Measurements from ENCODE around the gene FOXRED2.

DNA sequence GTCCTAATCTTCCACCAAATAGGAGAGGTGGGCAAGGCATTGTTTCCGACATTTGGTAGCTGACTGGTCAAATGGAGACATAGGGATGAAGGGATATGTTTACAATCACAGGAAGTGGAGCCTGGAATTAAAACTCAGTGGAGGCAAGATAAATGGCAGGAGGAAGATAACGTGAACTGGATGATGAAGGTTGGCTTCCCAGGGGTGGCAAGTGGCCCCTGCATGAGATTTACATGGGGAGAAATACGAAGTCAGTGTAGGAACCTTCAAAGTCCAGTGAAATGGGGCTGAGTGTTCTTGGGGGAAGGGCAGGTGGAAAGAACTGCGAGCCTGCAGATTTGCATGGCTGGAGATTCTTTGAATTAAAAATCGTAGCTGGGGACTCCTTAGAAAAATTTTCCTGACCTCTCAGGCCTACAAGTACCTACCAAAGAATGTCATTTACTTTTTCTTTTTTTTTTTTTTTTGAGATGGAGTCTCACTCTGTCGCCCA is 724 bp upstream of the FOXRED2 start:
- TF ChIP-seq, protein P1, sequence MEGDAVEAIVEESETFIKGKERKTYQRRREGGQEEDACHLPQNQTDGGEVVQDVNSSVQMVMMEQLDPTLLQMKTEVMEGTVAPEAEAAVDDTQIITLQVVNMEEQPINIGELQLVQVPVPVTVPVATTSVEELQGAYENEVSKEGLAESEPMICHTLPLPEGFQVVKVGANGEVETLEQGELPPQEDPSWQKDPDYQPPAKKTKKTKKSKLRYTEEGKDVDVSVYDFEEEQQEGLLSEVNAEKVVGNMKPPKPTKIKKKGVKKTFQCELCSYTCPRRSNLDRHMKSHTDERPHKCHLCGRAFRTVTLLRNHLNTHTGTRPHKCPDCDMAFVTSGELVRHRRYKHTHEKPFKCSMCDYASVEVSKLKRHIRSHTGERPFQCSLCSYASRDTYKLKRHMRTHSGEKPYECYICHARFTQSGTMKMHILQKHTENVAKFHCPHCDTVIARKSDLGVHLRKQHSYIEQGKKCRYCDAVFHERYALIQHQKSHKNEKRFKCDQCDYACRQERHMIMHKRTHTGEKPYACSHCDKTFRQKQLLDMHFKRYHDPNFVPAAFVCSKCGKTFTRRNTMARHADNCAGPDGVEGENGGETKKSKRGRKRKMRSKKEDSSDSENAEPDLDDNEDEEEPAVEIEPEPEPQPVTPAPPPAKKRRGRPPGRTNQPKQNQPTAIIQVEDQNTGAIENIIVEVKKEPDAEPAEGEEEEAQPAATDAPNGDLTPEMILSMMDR (IDR thresholded peaks at IDR 0.05): no peak
- TF ChIP-seq EZH2 (IDR thresholded peaks at IDR 0.05; ENCODE audit: borderline replicate concordance, insufficient read depth, low read depth, low read length, poor library complexity, severe bottlenecking): no peak

All from B cell (primary cell).